ENCODE measurements around the gene NUFIP1.

Gene NUFIP1

GRCh38 chr13:45003417-45003816, 14.1 kb upstream of the NUFIP1 start:
- Histone ChIP-seq H3K4me3 (ENCODE audit: low read length) (no peak overlapping the region), H3K36me3 (ENCODE audit: insufficient read depth, low read depth, low read length) (peaks cover 26% of the 10 kb centered on the region), H3K9ac (ENCODE audit: low read depth, low read length) (no peak overlapping the region), H3K27me3 (ENCODE audit: insufficient read depth, low read length) (no peaks in the 10 kb centered on the region), H3K27ac (ENCODE audit: low read length) (no peak overlapping the region), H3K4me1 (ENCODE audit: insufficient read depth, low read length) (no peaks in the 10 kb centered on the region), H3K9me3 (ENCODE audit: insufficient read depth, low read depth, low read length) (no peaks in the 10 kb centered on the region)

- no peaks in the 10 kb centered on the region for H3K9me3 ChIP-seq (ENCODE audit: insufficient read depth, low read depth, low read length)
- no peak overlapping the region for H3K27ac ChIP-seq (ENCODE audit: low read length)
- peak overlapping the region; percentile 96 for H3K4me3 ChIP-seq (ENCODE audit: low read length)
- peaks cover 13% of the 10 kb centered on the region for H3K36me3 ChIP-seq (ENCODE audit: insufficient read depth, low read depth, low read length)
- peak overlapping the region; percentile 92 for H3K9ac ChIP-seq (ENCODE audit: low read depth, low read length)
- no peaks in the 10 kb centered on the region for H3K27me3 ChIP-seq (ENCODE audit: insufficient read depth, low read length)
- peaks cover 7% of the 10 kb centered on the region; the same call in 1 of the 2 replicates for H3K4me1 ChIP-seq (ENCODE audit: insufficient read depth, low read length)
Measured at GRCh38 chr13:44989941-44990340, 670 bp upstream of the NUFIP1 start.

- Histone ChIP-seq H3K4me1 (ENCODE audit: insufficient read depth, low read length) (no peaks in the 10 kb centered on the region), H3K9me3 (ENCODE audit: insufficient read depth, low read depth, low read length) (no peaks in the 10 kb centered on the region), H3K27ac (ENCODE audit: low read length) (no peak overlapping the region), H3K27me3 (ENCODE audit: insufficient read depth, low read length) (no peaks in the 10 kb centered on the region), H3K36me3 (ENCODE audit: insufficient read depth, low read depth, low read length) (peaks cover 81% of the 10 kb centered on the region), H3K4me3 (ENCODE audit: low read length) (no peak overlapping the region), H3K9ac (ENCODE audit: low read depth, low read length) (no peak overlapping the region)
Measured at GRCh38 chr13:44978328-44978727, 10.9 kb downstream of the NUFIP1 start.

GRCh38 chr13:44976949-44977583, 12.2 kb downstream of the NUFIP1 start:
- no peaks in the 10 kb centered on the region; the same call in 1 of the 2 replicates for H3K4me1 ChIP-seq (ENCODE audit: insufficient read depth, low read length)
- H3K4me3 ChIP-seq (ENCODE audit: low read length) = no peak overlapping the region
- H3K27ac ChIP-seq (ENCODE audit: low read length) = no peak overlapping the region
- peaks cover 84% of the 10 kb centered on the region for H3K36me3 ChIP-seq (ENCODE audit: insufficient read depth, low read depth, low read length)
- no peak overlapping the region for H3K9ac ChIP-seq (ENCODE audit: low read depth, low read length)
- no peaks in the 10 kb centered on the region for H3K27me3 ChIP-seq (ENCODE audit: insufficient read depth, low read length)
- H3K9me3 ChIP-seq (ENCODE audit: insufficient read depth, low read depth, low read length) = no peaks in the 10 kb centered on the region

GRCh38 chr13:44976196-44976595, 13.1 kb downstream of the NUFIP1 start:
- peaks cover 81% of the 10 kb centered on the region for H3K36me3 ChIP-seq (ENCODE audit: insufficient read depth, low read depth, low read length)
- H3K9me3 ChIP-seq (ENCODE audit: insufficient read depth, low read depth, low read length) = no peaks in the 10 kb centered on the region
- H3K27me3 ChIP-seq (ENCODE audit: insufficient read depth, low read length) = no peaks in the 10 kb centered on the region
- H3K4me3 ChIP-seq (ENCODE audit: low read length) = no peak overlapping the region
- H3K9ac ChIP-seq (ENCODE audit: low read depth, low read length) = no peak overlapping the region
- H3K4me1 ChIP-seq (ENCODE audit: insufficient read depth, low read length) = peaks cover 4% of the 10 kb centered on the region; the same call in 1 of the 2 replicates
- no peak overlapping the region for H3K27ac ChIP-seq (ENCODE audit: low read length)

GRCh38 chr13:44974056-44974793, 15.0 kb downstream of the NUFIP1 start:
- no peak overlapping the region for H3K4me3 ChIP-seq (ENCODE audit: low read length)
- no peak overlapping the region for H3K9ac ChIP-seq (ENCODE audit: low read depth, low read length)
- peaks cover 62% of the 10 kb centered on the region for H3K36me3 ChIP-seq (ENCODE audit: insufficient read depth, low read depth, low read length)

GRCh38 chr13:44972956-44973581, 16.2 kb downstream of the NUFIP1 start:
- Histone ChIP-seq H3K27me3 (ENCODE audit: insufficient read depth, low read length) (no peaks in the 10 kb centered on the region), H3K9ac (ENCODE audit: low read depth, low read length) (no peak overlapping the region), H3K4me1 (ENCODE audit: insufficient read depth, low read length) (peaks cover 4% of the 10 kb centered on the region; the same call in 1 of the 2 replicates), H3K4me3 (ENCODE audit: low read length) (no peak overlapping the region), H3K36me3 (ENCODE audit: insufficient read depth, low read depth, low read length) (peaks cover 62% of the 10 kb centered on the region), H3K9me3 (ENCODE audit: insufficient read depth, low read depth, low read length) (no peaks in the 10 kb centered on the region), H3K27ac (ENCODE audit: low read length) (no peak overlapping the region)

More at GRCh38 chr13:44974056-44974793, 15.0 kb downstream of the NUFIP1 start:
- peaks cover 4% of the 10 kb centered on the region; the same call in 1 of the 2 replicates for H3K4me1 ChIP-seq (ENCODE audit: insufficient read depth, low read length)
- no peaks in the 10 kb centered on the region for H3K9me3 ChIP-seq (ENCODE audit: insufficient read depth, low read depth, low read length)
- H3K27me3 ChIP-seq (ENCODE audit: insufficient read depth, low read length) = no peaks in the 10 kb centered on the region
- H3K27ac ChIP-seq (ENCODE audit: low read length) = no peak overlapping the region

GRCh38 chr13:44971656-44972595, 17.3 kb downstream of the NUFIP1 start:
- Histone ChIP-seq H3K4me1 (ENCODE audit: insufficient read depth, low read length) (peaks cover 4% of the 10 kb centered on the region; the same call in 1 of the 2 replicates), H3K4me3 (ENCODE audit: low read length) (no peak overlapping the region), H3K9me3 (ENCODE audit: insufficient read depth, low read depth, low read length) (no peaks in the 10 kb centered on the region), H3K27ac (ENCODE audit: low read length) (no peak overlapping the region), H3K36me3 (ENCODE audit: insufficient read depth, low read depth, low read length) (peaks cover 58% of the 10 kb centered on the region), H3K9ac (ENCODE audit: low read depth, low read length) (no peak overlapping the region), H3K27me3 (ENCODE audit: insufficient read depth, low read length) (no peaks in the 10 kb centered on the region)

- Histone ChIP-seq H3K9ac (ENCODE audit: low read depth, low read length) (no peak overlapping the region), H3K27me3 (ENCODE audit: insufficient read depth, low read length) (no peaks in the 10 kb centered on the region), H3K36me3 (ENCODE audit: insufficient read depth, low read depth, low read length) (peaks cover 47% of the 10 kb centered on the region), H3K4me1 (ENCODE audit: insufficient read depth, low read length) (peaks cover 4% of the 10 kb centered on the region; the same call in 1 of the 2 replicates), H3K4me3 (ENCODE audit: low read length) (no peak overlapping the region), H3K9me3 (ENCODE audit: insufficient read depth, low read depth, low read length) (peaks cover 3% of the 10 kb centered on the region; the same call in 1 of the 2 replicates), H3K27ac (ENCODE audit: low read length) (no peak overlapping the region)
Measured at GRCh38 chr13:44969551-44970484, 19.5 kb downstream of the NUFIP1 start.

GRCh38 chr13:44968434-44968815, 20.8 kb downstream of the NUFIP1 start:
- no peak overlapping the region for H3K27ac ChIP-seq (ENCODE audit: low read length)
- no peak overlapping the region for H3K4me3 ChIP-seq (ENCODE audit: low read length)
- no peaks in the 10 kb centered on the region for H3K27me3 ChIP-seq (ENCODE audit: insufficient read depth, low read length)
- no peak overlapping the region for H3K9ac ChIP-seq (ENCODE audit: low read depth, low read length)
- H3K36me3 ChIP-seq (ENCODE audit: insufficient read depth, low read depth, low read length) = peaks cover 47% of the 10 kb centered on the region
- peaks cover 4% of the 10 kb centered on the region; the same call in 1 of the 2 replicates for H3K4me1 ChIP-seq (ENCODE audit: insufficient read depth, low read length)
- peaks cover 11% of the 10 kb centered on the region for H3K9me3 ChIP-seq (ENCODE audit: insufficient read depth, low read depth, low read length)
